ENCODE measurements around the gene BIVM.
"Not testable (repeated sequence)": the region's sequence is repeated elsewhere in the genome, so short reads cannot be mapped to it uniquely, and the experiment has no call there.

The BIVM gene

GRCh38 chr13:102798581-102799425 is at the start of gene BIVM, which contains the start of gene POGLUT2:
BIVM (plus strand) TSS chr13:102799119; CDS start chr13:102807268, 8,149 bp downstream.
POGLUT2 (minus strand) TSS chr13:102798976; CDS start chr13:102798670, 306 bp downstream.
- DNase-seq = peak; percentile 79

- DNase-seq = no peak
Measured at GRCh38 chr13:102751886-102752285, 47.0 kb upstream of the BIVM start.

GRCh38 chr13:102757006-102757405 is 41.9 kb upstream of the BIVM start:
- DNase-seq = no peak

GRCh38 chr13:102758842-102759241 is 40.1 kb upstream of the BIVM start:
- no peak for DNase-seq

- DNase-seq = no peak
Measured at GRCh38 chr13:102761071-102761470, 37.8 kb upstream of the BIVM start.

GRCh38 chr13:102763741-102764140 is 35.2 kb upstream of the BIVM start:
- no peak for DNase-seq

GRCh38 chr13:102768909-102769308 is 30.0 kb upstream of the BIVM start:
- no peak for DNase-seq

GRCh38 chr13:102769679-102770078 is 29.2 kb upstream of the BIVM start:
- DNase-seq = no peak

GRCh38 chr13:102770435-102770834 is 28.5 kb upstream of the BIVM start:
- no peak for DNase-seq

- DNase-seq = no peak
Measured at GRCh38 chr13:102771298-102772041, 27.4 kb upstream of the BIVM start.

GRCh38 chr13:102772042-102772425 is 26.9 kb upstream of the BIVM start:
- DNase-seq = no peak

- peak; percentile 18 for DNase-seq
Measured at GRCh38 chr13:102773441-102774213, 25.3 kb upstream of the BIVM start, which contains the start of gene TEX30. TEX30 (minus strand) TSS chr13:102773786; CDS start chr13:102770026, 3,760 bp downstream.

- no peak for DNase-seq
Measured at GRCh38 chr13:102774214-102774568, 24.7 kb upstream of the BIVM start.

GRCh38 chr13:102774591-102775520 is 24.1 kb upstream of the BIVM start:
- no peak for DNase-seq

GRCh38 chr13:102776271-102776670 is 22.6 kb upstream of the BIVM start:
- DNase-seq = no peak

GRCh38 chr13:102777736-102778135 is 21.2 kb upstream of the BIVM start:
- no peak for DNase-seq

- DNase-seq = no peak
Measured at GRCh38 chr13:102779436-102780159, 19.3 kb upstream of the BIVM start.

- DNase-seq = not testable (repeated sequence)
Measured at GRCh38 chr13:102780656-102781055, 18.3 kb upstream of the BIVM start.

GRCh38 chr13:102781591-102781990 is 17.3 kb upstream of the BIVM start:
- DNase-seq = no peak

GRCh38 chr13:102784483-102784882 is 14.4 kb upstream of the BIVM start:
- DNase-seq = no peak

- no peak for DNase-seq
Measured at GRCh38 chr13:102788683-102789082, 10.2 kb upstream of the BIVM start.

Measured in NCI-H1105 treated with DMSO at 0.1 percent for 48 hours (cell line).